GM12872 (cell line): Measurements from ENCODE around the gene KIFC3.

Source experiments
- CTCF ChIP-seq: IDR thresholded peaks from 3 replicates; pipeline ENCODE4 v1.5.1; 2011; ENCODE audit warnings: low read depth, mild to moderate bottlenecking, low read length, moderate library complexity; ENCODE audit not compliant: insufficient read depth

The KIFC3 gene

GRCh38 chr16:57723170-57723569 is 79.1 kb downstream of the KIFC3 start:
- no peak for TF ChIP-seq CTCF

- no peak for TF ChIP-seq CTCF
These were observed 79.6 kb downstream of the KIFC3 start for GRCh38 chr16:57722651-57723050.

- no peak for TF ChIP-seq CTCF
These were observed 80.1 kb downstream of the KIFC3 start for GRCh38 chr16:57722210-57722499.

GRCh38 chr16:57721356-57722209 is 80.7 kb downstream of the KIFC3 start:
- no peak for TF ChIP-seq CTCF

- peak; percentile 75 for TF ChIP-seq CTCF
These were observed 82.1 kb downstream of the KIFC3 start for GRCh38 chr16:57720142-57720575.

GRCh38 chr16:57714047-57714446 is 88.2 kb downstream of the KIFC3 start:
- TF ChIP-seq CTCF = no peak

GRCh38 chr16:57713596-57713995 is 88.7 kb downstream of the KIFC3 start:
- no peak for TF ChIP-seq CTCF
